CD14-positive monocyte (primary cell): ENCODE measurements around the gene TEX13C. TPM values are rescaled to one million over a fixed set of nuclear protein-coding genes. Genes with fewer than 3 reads are reported as not detected.

Experiments
- DNase-seq, 3 donors: peaks; one replicate each; pipeline ENCODE4 v3.0.0-alpha.2; 2011 to 2022
- H2AFZ ChIP-seq: 2 replicates; pipeline ENCODE4 v1.6.0; 2012; ENCODE audit warnings: mild to moderate bottlenecking, low read depth, low read length, inconsistent platforms; ENCODE audit not compliant: insufficient read depth, poor library complexity, severe bottlenecking
- H3K27ac ChIP-seq, 2 donors: 1 replicate in 1 of 2; 2 replicates in 1 of 2; pipeline ENCODE4 v1.5.1; 2012 to 2013; ENCODE audit warnings: low read length in 2 of 2, control low read depth in 1 of 2, inconsistent platforms in 1 of 2, low read depth in 1 of 2, mild to moderate bottlenecking in 1 of 2
- H3K27me3 ChIP-seq, 2 donors: one replicate each; pipeline versions ENCODE4 v1.6.0 to v1.6.1; 2011 to 2013; ENCODE audit warnings: low read length in 2 of 2; ENCODE audit not compliant: control insufficient read depth in 2 of 2, insufficient read depth in 2 of 2
- H3K36me3 ChIP-seq, 2 donors: replicated peaks in 1 of 2; 1 replicate in 1 of 2; 2 replicates in 1 of 2; pipeline versions ENCODE4 v1.5.1 to v1.6.1; 2012 to 2013; ENCODE audit warnings: low read length in 2 of 2, control low read depth in 1 of 2, inconsistent platforms in 1 of 2, mild to moderate bottlenecking in 1 of 2; ENCODE audit not compliant: insufficient read depth in 2 of 2, control insufficient read depth in 1 of 2
- H3K4me1 ChIP-seq, 2 donors: 1 replicate in 1 of 2; 2 replicates in 1 of 2; pipeline versions ENCODE4 v1.5.1 to v1.6.1; 2012 to 2013; ENCODE audit warnings: low read length in 2 of 2, control low read depth in 1 of 2, inconsistent platforms in 1 of 2, mild to moderate bottlenecking in 1 of 2, moderate library complexity in 1 of 2; ENCODE audit not compliant: insufficient read depth in 2 of 2, control insufficient read depth in 1 of 2
- H3K4me2 ChIP-seq: replicated peaks from 2 replicates; pipeline ENCODE3; 2012; ENCODE audit warnings: low read length, moderate library complexity, mild to moderate bottlenecking; ENCODE audit not compliant: poor library complexity, severe bottlenecking; ENCODE audit errors: extremely low read depth
- H3K4me3 ChIP-seq, 3 experiments: fragments of 200-600 bp in 1 of 3; sonication (generic) in 1 of 3; replicated peaks in 1 of 3; 1 replicate in 2 of 3; 2 replicates in 1 of 3; pipeline ENCODE4 v1.5.1; 2011 to 2013; ENCODE audit warnings: low read length in 3 of 3, mild to moderate bottlenecking in 3 of 3, control low read depth in 2 of 3, low read depth in 2 of 3, inconsistent platforms in 1 of 3, moderate library complexity in 1 of 3
- H3K79me2 ChIP-seq: 2 replicates; pipeline ENCODE4 v1.6.0; 2012; ENCODE audit warnings: mild to moderate bottlenecking, control low read depth, inconsistent platforms, low read length, moderate library complexity; ENCODE audit not compliant: insufficient read depth
- H3K9ac ChIP-seq: 2 replicates; pipeline ENCODE4 v1.6.0; 2017; ENCODE audit warnings: low read length, mild to moderate bottlenecking; ENCODE audit not compliant: insufficient read depth, poor library complexity, severe bottlenecking
- H3K9me3 ChIP-seq, 2 donors: replicated peaks in 1 of 2; 1 replicate in 1 of 2; 2 replicates in 1 of 2; pipeline versions ENCODE4 v1.5.1 to v1.6.1; 2012 to 2013; ENCODE audit warnings: low read length in 2 of 2, control low read depth in 1 of 2; ENCODE audit not compliant: control insufficient read depth in 1 of 2, insufficient read depth in 1 of 2
- H4K20me1 ChIP-seq: 2 replicates; pipeline ENCODE4 v1.6.0; 2012; ENCODE audit warnings: mild to moderate bottlenecking, low read length, control low read depth, moderate library complexity; ENCODE audit not compliant: insufficient read depth
- H3K27ac Mint-ChIP-seq, 7 donors: one replicate each; pipeline ENCODE4 v1.8.0; 2020; ENCODE audit warnings: mild to moderate bottlenecking in 7 of 7, mixed read lengths in 7 of 7, moderate library complexity in 6 of 7, inconsistent platforms in 2 of 7
- H3K27me3 Mint-ChIP-seq, 3 donors: one replicate each; pipeline ENCODE4 v1.8.0; 2021 to 2022; ENCODE audit warnings: low read depth in 3 of 3, mild to moderate bottlenecking in 3 of 3, mixed read lengths in 3 of 3, moderate library complexity in 3 of 3, inconsistent platforms in 1 of 3
- H3K36me3 Mint-ChIP-seq, 2 donors: one replicate each; pipeline ENCODE4 v1.8.0; 2020; ENCODE audit warnings: mixed read lengths in 2 of 2, inconsistent platforms in 1 of 2, mild to moderate bottlenecking in 1 of 2
- H3K4me1 Mint-ChIP-seq: one replicate; pipeline ENCODE4 v1.8.0; 2020; ENCODE audit warnings: mild to moderate bottlenecking, mixed read lengths
- H3K4me3 Mint-ChIP-seq, 2 donors: one replicate each; pipeline ENCODE4 v1.8.0; 2020; ENCODE audit warnings: mild to moderate bottlenecking in 2 of 2, mixed read lengths in 2 of 2, moderate library complexity in 1 of 2
- H3K9me3 Mint-ChIP-seq, 7 donors: one replicate each; pipeline ENCODE4 v1.8.0; 2020 to 2022; ENCODE audit warnings: mixed read lengths in 7 of 7, mild to moderate bottlenecking in 6 of 7, moderate library complexity in 6 of 7, inconsistent platforms in 2 of 7
- WGBS: methylation state at CpG from one replicate; pipeline ENCODE4 v1.1.5; 2013; ENCODE audit warnings: missing lambda C conversion rate; ENCODE audit not compliant: insufficient coverage; 5-methylcytosine and 5-hydroxymethylcytosine counted together
- intact Hi-C, 2 donors: fragments of 100-400 bp; cut with micrococcal nuclease; formaldehyde crosslinking; loops; one replicate each; pipeline versions ENCODE4 v1.15.0 to v1.15.1; 2023
- polyA plus RNA-seq, 3 donors: library from polyadenylated mRNA; depleted of rRNA in 1 of 3; unstranded in 2 of 3; stranded (reverse) in 1 of 3; fragments of 300-500 nt in 2 of 3; fragments of >200 nt in 1 of 3; fragmentation: Illumina TruSeq in 2 of 3; gene quantifications; 1 replicate in 2 of 3; 2 replicates in 1 of 3; pipeline ENCODE4 v1.2.3, GENCODE V29; 2012 to 2021
- TF ChIP-seq, protein P1 (sequence below): fragments of 200-600 bp; IDR thresholded peaks from one replicate; pipeline ENCODE4 v1.8.0; 2022; ENCODE audit warnings: antibody characterized with exemption, mild to moderate bottlenecking

The TEX13C gene
- polyA plus RNA-seq, 3 donors = not detected

DNA sequence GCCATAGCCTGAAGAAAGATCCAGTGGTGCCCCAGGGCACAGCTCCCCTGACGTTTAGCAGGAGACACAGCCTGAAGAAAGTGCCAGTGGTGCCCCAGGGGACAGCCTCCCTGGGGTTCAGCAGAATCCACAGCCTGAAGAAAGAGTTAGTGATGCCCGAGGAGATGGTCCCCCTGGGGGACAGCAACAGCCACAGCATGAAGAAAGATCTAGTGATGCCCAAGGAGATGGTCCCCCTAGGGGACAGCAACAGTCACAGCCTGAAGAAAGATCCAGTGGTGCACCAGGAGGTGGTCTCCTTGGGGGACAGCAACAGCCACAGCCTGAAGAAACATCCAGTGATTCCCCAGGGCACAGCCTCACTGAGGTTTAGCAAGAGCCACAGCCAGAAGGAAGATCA lies 2.8 kb downstream of the TEX13C start:
- intact Hi-C loops = no loop called here
- WGBS = 74% methylated on average over 2 of the region's 2 CpGs
- Histone ChIP-seq H3K79me2 (no peaks in the 10 kb centered on the region), H3K9me3 (peaks cover 9 to 15% of the 10 kb centered on the region in 2 donors), H3K4me1 (no peaks in the 10 kb centered on the region), H3K36me3 (no peaks in the 10 kb centered on the region), H4K20me1 (no peaks in the 10 kb centered on the region), H3K4me3 (no peak overlapping the region), H3K27me3 (no peaks in the 10 kb centered on the region), H3K9ac (no peak overlapping the region), H3K27ac (no peak overlapping the region), H2AFZ (no peak overlapping the region), H3K4me2 (no peak overlapping the region)
- Mint-ChIP-seq H3K27me3 (peaks cover 0 to 2% (median 0%) of the 10 kb centered on the region in 3 donors), H3K36me3 (no peaks in the 10 kb centered on the region), H3K4me3 (no peak overlapping the region), H3K4me1 (peaks cover 2% of the 10 kb centered on the region), H3K27ac (no peak overlapping the region), H3K9me3 (peaks cover 3 to 22% (median 8%) of the 10 kb centered on the region in 7 donors)
- DNase-seq = no peak
- TF ChIP-seq, protein P1, sequence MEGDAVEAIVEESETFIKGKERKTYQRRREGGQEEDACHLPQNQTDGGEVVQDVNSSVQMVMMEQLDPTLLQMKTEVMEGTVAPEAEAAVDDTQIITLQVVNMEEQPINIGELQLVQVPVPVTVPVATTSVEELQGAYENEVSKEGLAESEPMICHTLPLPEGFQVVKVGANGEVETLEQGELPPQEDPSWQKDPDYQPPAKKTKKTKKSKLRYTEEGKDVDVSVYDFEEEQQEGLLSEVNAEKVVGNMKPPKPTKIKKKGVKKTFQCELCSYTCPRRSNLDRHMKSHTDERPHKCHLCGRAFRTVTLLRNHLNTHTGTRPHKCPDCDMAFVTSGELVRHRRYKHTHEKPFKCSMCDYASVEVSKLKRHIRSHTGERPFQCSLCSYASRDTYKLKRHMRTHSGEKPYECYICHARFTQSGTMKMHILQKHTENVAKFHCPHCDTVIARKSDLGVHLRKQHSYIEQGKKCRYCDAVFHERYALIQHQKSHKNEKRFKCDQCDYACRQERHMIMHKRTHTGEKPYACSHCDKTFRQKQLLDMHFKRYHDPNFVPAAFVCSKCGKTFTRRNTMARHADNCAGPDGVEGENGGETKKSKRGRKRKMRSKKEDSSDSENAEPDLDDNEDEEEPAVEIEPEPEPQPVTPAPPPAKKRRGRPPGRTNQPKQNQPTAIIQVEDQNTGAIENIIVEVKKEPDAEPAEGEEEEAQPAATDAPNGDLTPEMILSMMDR = no peak

DNA sequence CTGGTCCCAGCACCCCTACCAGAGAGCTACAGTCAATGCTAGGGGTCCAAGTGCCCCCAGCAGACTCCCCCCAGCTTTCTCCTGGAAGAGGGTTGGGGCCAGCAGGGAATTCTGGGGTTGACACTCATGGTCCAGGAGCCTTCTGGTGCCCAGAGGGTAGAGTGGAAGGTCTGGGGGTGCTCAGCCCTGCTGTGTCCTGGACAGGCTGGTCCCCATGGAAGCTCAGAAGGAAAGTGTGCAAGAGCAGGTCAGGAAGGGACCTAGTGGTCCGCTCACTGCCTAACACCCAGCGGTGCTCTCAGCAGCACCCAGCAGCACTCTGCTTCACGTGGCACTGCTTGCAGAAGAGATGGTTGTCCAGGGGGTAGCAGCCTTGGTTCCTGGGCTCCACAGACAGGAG lies 6.9 kb downstream of the TEX13C start:
- Mint-ChIP-seq H3K36me3 (no peaks in the 10 kb centered on the region), H3K27ac (no peak overlapping the region), H3K4me1 (no peaks in the 10 kb centered on the region), H3K4me3 (no peak overlapping the region), H3K9me3 (peaks cover 0 to 8% (median 3%) of the 10 kb centered on the region in 7 donors), H3K27me3 (no peaks in the 10 kb centered on the region)
- Histone ChIP-seq H3K9ac (no peak overlapping the region), H4K20me1 (no peaks in the 10 kb centered on the region), H3K79me2 (no peaks in the 10 kb centered on the region), H2AFZ (no peak overlapping the region), H3K4me3 (no peak overlapping the region), H3K27ac (no peak overlapping the region), H3K4me2 (no peak overlapping the region), H3K36me3 (no peaks in the 10 kb centered on the region), H3K4me1 (no peaks in the 10 kb centered on the region), H3K27me3 (no peaks in the 10 kb centered on the region), H3K9me3 (peaks cover 0 to 4% of the 10 kb centered on the region in 2 donors)
- no CpG with 5 or more reads among the region's 3 CpGs for WGBS
- intact Hi-C loops = no loop called here
- TF ChIP-seq, protein P1 = no peak
- no peak for DNase-seq
